Activated CD8-positive, alpha-beta T cell treated with anti-CD3 and anti-CD28 coated beads for 36 hours (primary cell): Measurements from ENCODE around the gene LRRD1. TPM values are rescaled to one million over a fixed set of nuclear protein-coding genes. Genes with fewer than 3 reads are reported as not detected.
"Not testable (repeated sequence)": the region's sequence is repeated elsewhere in the genome, so short reads cannot be mapped to it uniquely, and the experiment has no call there.

Source experiments
- ATAC-seq: fragments of 200-7000 bp; cut with Tn5 transposase; one replicate; pipeline ENCODE4 v1.10.0; 2021; ENCODE audit warnings: mild to moderate bottlenecking, moderate library complexity
- CTCF ChIA-PET: fragments of 350-600 bp; sonication (Branson Sonifier 250); formaldehyde crosslinking; loops from one replicate; lab custom pipeline; 2021; ENCODE audit warnings: antibody characterized with exemption; lab: Charles Lee
- POLR2A ChIA-PET: fragments of 350-600 bp; sonication (Branson Sonifier 250); formaldehyde crosslinking; loops from one replicate; lab custom pipeline; 2021; ENCODE audit warnings: antibody characterized with exemption; lab: Charles Lee
- DNase-seq: peaks from one replicate; pipeline ENCODE4 v3.0.0-alpha.2; 2020
- H3K27ac Mint-ChIP-seq: one replicate; pipeline ENCODE4 v1.8.0; 2021; ENCODE audit warnings: mild to moderate bottlenecking, mixed read lengths
- H3K27me3 Mint-ChIP-seq: one replicate; pipeline ENCODE4 v1.8.0; 2021; ENCODE audit warnings: mixed read lengths
- H3K36me3 Mint-ChIP-seq: one replicate; pipeline ENCODE4 v1.8.0; 2021; ENCODE audit warnings: low read depth, mixed read lengths
- H3K4me1 Mint-ChIP-seq: one replicate; pipeline ENCODE4 v1.8.0; 2021; ENCODE audit warnings: low read depth, mixed read lengths
- H3K4me3 Mint-ChIP-seq: one replicate; pipeline ENCODE4 v1.8.0; 2021; ENCODE audit warnings: mild to moderate bottlenecking, moderate library complexity, mixed read lengths
- H3K9me3 Mint-ChIP-seq: one replicate; pipeline ENCODE4 v1.8.0; 2021; ENCODE audit warnings: mixed read lengths
- CTCF ChIP-seq: fragments of 200-600 bp; IDR thresholded peaks from one replicate; pipeline ENCODE4 v1.8.0; 2022; ENCODE audit warnings: antibody characterized with exemption, mild to moderate bottlenecking
- intact Hi-C: fragments of 100-400 bp; cut with micrococcal nuclease; formaldehyde crosslinking; loops from one replicate; pipeline ENCODE4 v1.10.0; 2022
- total RNA-seq, 2 experiments: library from RNA; stranded (reverse); gene quantifications; one replicate each; pipeline ENCODE4 v1.2.3, GENCODE V29; 2021

Gene LRRD1
- total RNA-seq, 2 experiments from 2014 or later: not detected

GRCh38 chr7:92177362-92177761 is 1.6 kb downstream of the LRRD1 start:
- DNase-seq (no peak), ATAC-seq (no peak)
- no peak for TF ChIP-seq CTCF
- H3K27me3 Mint-ChIP-seq: peaks cover 14% of the 10 kb centered on the region
- peaks cover 5% of the 10 kb centered on the region for H3K4me1 Mint-ChIP-seq
- H3K4me3 Mint-ChIP-seq: no peak overlapping the region
- H3K9me3 Mint-ChIP-seq: no peaks in the 10 kb centered on the region
- no peak overlapping the region for H3K27ac Mint-ChIP-seq
- ChIA-PET POLR2A (interaction anchor here (0.9 to 1.2 kb wide), 2 partner anchors 15 to 42 kb away, joined by 3 read pairs; no protein-coding TSS in a partner anchor), CTCF (interaction anchor here (0.8 to 1.4 kb wide), 2 partner anchors 15 to 270 kb away, joined by 3 to 11 read pairs; partner anchors contain the start of gene GATAD1)
- intact Hi-C loops: no loop called here
- no peaks in the 10 kb centered on the region for H3K36me3 Mint-ChIP-seq

- DNase-seq, H3K9me3 Mint-ChIP-seq, intact Hi-C loops, H3K27me3 Mint-ChIP-seq, POLR2A ChIA-PET, H3K4me1 Mint-ChIP-seq, H3K27ac Mint-ChIP-seq, ATAC-seq, H3K4me3 Mint-ChIP-seq, H3K36me3 Mint-ChIP-seq: not testable (repeated sequence)
- CTCF ChIA-PET: interaction anchor here (1.1 kb wide), 1 partner anchor 10 kb away, joined by 4 read pairs; no protein-coding TSS in a partner anchor
These were observed 9.4 kb downstream of the LRRD1 start for GRCh38 chr7:92169529-92169928.

GRCh38 chr7:92161271-92161670 is 17.7 kb downstream of the LRRD1 start:
- Mint-ChIP-seq H3K27me3 (peaks cover 10% of the 10 kb centered on the region), H3K4me3 (no peak overlapping the region), H3K9me3 (no peaks in the 10 kb centered on the region), H3K27ac (no peak overlapping the region), H3K4me1 (no peaks in the 10 kb centered on the region), H3K36me3 (no peaks in the 10 kb centered on the region)
- ChIA-PET POLR2A (no interaction called here), CTCF (interaction anchor here (0.9 to 1.2 kb wide), 2 partner anchors 11 to 18 kb away, joined by 3 to 5 read pairs; partner anchors contain the start of gene LRRD1)
- TF ChIP-seq CTCF: no peak
- DNase-seq (no peak), ATAC-seq (no peak)
- intact Hi-C loops: no loop called here

GRCh38 chr7:92158660-92159575 is 20.0 kb downstream of the LRRD1 start:
- intact Hi-C loops: no loop called here
- no peak overlapping the region for H3K4me3 Mint-ChIP-seq
- DNase-seq: no peak
- H3K9me3 Mint-ChIP-seq: no peaks in the 10 kb centered on the region
- ATAC-seq: no peak
- peaks cover 9% of the 10 kb centered on the region for H3K27me3 Mint-ChIP-seq
- H3K36me3 Mint-ChIP-seq: no peaks in the 10 kb centered on the region
- no peak for TF ChIP-seq CTCF
- no peak overlapping the region for H3K27ac Mint-ChIP-seq
- no peaks in the 10 kb centered on the region for H3K4me1 Mint-ChIP-seq
- ChIA-PET CTCF (interaction anchor here (1.1 kb wide), 1 partner anchor 21 kb away, joined by 3 read pairs; no protein-coding TSS in a partner anchor), POLR2A (no interaction called here)

- H3K9me3 Mint-ChIP-seq: no peaks in the 10 kb centered on the region
- H3K4me1 Mint-ChIP-seq: no peaks in the 10 kb centered on the region
- no peak for DNase-seq
- CTCF ChIA-PET: no interaction called here
- H3K36me3 Mint-ChIP-seq: no peaks in the 10 kb centered on the region
- ATAC-seq: no peak
- peaks cover 5% of the 10 kb centered on the region for H3K27me3 Mint-ChIP-seq
- no peak overlapping the region for H3K4me3 Mint-ChIP-seq
- H3K27ac Mint-ChIP-seq: no peak overlapping the region
- no peak for TF ChIP-seq CTCF
- POLR2A ChIA-PET: no interaction called here
- intact Hi-C loops: no loop called here
These were observed 22.0 kb downstream of the LRRD1 start for GRCh38 chr7:92156990-92157389.
